Lung microvascular endothelial cell (primary cell): ENCODE measurements around the gene TMED6. TPM values are rescaled to one million over a fixed set of nuclear protein-coding genes. Genes with fewer than 3 reads are reported as not detected.

ENCODE experiments used
- DNase-seq, 2 donors: peaks; one replicate each; pipeline versions ENCODE4 v3.0.0 to v3.0.0-alpha.2; 2010; ENCODE audit warnings: low read depth in 2 of 2
- total RNA-seq: library from RNA; depleted of rRNA; stranded (reverse); fragments of >200 nt; gene quantifications from 2 replicates; pipeline ENCODE4 v1.2.1, GENCODE V29; 2014

Gene TMED6
- total RNA-seq, 1 donor from 2014 or later: 0.20 TPM

DNA sequence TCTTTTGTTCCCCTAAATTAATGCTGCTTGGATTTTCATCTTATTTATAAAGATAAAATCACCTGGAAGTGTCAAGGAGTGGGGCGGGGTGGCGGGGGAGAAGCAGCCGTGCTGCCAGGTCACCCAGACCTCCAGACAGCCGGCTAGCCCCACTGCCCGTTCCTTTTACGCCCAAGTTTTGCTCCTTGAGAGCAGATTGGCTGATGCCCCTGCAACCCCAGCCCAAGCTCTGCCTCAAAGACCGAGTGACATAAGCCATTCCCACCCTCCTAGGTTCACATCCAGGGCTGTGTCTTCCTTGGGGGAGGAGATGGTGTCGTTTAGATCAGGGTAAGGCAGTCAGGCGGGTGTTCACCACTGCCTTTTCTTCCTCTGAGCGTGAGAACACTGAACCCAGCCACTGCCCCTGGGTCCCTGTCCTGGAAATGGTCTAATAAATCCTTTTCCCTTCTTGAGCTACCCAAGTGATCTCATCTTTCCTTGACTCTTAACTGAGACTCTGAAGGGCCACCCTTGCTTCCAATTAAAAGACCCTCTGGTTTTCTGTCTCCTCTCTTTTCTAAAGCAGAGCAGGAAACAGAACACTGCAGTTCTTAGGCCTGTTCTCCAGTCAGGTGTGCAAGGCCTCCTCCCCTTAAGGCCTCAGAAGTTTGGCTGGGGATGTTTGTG is 26.9 kb downstream of the TMED6 start:
- no peak for DNase-seq

DNA sequence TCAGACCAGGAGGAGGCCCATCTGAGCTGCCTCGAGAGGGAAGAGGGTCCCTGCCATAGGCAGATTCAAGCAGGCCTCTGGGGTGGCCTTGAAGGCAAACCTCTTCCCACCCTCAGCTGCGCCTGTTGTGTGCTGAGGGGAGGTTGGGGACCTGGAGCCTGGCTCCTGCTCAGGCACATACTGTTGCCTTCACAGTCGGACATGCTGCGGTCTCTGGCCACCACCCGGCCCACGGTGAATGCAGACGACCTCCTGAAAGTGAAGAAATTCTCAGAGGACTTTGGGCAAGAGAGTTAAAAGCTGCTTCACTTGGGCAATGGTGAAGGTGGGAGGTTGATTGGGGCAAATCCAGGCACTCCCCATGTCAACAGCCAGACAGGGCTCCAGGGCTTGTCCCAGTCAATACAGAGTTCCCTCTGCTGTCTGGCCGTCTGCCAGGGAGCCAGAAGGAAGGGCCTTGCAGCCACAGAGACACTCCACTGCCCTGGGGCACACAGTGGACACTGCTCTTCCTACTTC is 27.5 kb downstream of the TMED6 start:
- no peak for DNase-seq

GRCh38 chr16:69323415-69323814 is 28.2 kb downstream of the TMED6 start:
- DNase-seq: no peak

DNA sequence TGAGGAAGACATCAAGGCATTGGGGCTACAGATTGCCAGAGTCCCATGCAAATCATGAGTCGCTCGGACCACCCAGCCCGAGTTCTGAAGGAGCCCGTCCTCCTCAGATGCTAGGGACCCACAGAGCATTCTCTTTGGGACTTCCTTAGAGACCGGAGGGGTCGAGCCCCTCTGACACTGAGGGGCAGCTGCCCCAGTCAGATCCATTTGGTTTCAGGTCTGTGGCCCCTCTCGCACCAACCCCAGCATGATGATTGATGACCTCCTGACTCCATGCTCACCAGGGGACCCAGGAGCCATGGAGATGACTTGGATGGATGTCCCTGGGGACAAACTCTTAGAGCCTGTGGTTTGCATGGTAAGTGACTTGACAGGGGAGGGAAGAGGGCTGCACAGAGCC is 29.2 kb downstream of the TMED6 start:
- DNase-seq: no peak

DNA sequence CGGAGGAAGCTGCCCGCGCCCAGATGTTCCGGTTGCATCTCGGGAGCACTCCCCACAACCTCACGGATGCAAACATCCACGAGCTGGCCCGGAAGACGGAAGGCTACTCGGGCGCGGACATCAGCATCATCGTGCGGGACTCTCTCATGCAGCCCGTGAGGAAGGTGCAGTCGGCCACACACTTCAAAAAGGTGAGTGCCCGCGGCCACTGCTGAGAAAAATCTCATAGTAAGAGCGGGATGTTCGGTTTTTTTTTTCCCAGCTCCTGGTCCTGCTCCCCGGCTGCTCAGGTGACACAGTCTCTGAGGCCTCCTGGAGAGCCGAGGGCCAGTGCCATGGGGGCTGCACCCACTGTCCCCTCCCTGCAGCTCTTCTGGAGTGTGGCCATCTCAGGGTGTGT is 30.5 kb downstream of the TMED6 start:
- DNase-seq: no peak

- no peak for DNase-seq
Measured at GRCh38 chr16:69320740-69321073, 30.9 kb downstream of the TMED6 start.

DNA sequence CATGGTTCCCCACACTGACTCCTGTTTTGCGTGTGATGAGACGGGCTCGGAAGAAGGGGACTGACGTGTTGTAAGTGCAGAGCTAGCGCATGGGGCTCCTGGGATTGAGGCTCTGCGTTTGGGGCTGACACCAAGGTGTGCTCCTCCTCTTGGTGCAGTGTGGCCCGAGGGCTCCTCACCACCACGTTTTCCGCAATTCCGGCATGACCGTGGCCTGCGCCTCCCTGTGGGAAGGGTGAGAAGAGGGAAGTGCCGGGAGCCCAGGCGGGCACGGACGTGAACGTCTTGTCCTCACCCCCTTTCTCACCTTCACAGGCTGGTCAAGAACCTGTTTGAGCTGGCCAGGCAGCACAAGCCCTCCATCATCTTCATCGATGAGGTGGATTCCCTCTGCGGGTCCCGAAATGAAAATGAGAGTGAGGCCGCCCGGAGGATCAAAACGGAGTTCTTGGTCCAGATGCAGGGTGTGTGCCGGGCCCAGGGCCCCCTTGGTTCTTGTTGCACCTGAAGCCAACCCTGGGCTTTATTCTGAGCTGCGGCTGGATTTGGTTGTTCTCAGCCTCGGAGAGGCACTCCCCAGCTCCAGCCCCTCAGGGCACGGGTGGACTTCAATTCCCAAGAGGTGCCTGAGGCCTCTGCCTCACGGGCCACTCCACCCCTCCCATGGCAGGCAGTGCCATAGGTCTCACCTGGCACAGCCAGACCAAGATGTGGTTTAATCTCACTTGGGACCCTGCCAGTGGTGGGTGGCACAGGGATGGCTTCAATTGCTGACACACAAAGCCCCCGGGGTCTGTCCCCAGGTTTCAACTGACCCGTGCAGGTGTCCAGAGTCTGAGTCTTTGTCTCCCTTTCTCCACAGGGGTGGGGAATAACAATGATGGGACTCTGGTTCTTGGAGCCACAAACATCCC is 31.5 kb downstream of the TMED6 start:
- DNase-seq: no peak

GRCh38 chr16:69319381-69319780 is 32.2 kb downstream of the TMED6 start:
- DNase-seq: no peak

GRCh38 chr16:69318911-69319289 is 32.7 kb downstream of the TMED6 start:
- no peak for DNase-seq

DNA sequence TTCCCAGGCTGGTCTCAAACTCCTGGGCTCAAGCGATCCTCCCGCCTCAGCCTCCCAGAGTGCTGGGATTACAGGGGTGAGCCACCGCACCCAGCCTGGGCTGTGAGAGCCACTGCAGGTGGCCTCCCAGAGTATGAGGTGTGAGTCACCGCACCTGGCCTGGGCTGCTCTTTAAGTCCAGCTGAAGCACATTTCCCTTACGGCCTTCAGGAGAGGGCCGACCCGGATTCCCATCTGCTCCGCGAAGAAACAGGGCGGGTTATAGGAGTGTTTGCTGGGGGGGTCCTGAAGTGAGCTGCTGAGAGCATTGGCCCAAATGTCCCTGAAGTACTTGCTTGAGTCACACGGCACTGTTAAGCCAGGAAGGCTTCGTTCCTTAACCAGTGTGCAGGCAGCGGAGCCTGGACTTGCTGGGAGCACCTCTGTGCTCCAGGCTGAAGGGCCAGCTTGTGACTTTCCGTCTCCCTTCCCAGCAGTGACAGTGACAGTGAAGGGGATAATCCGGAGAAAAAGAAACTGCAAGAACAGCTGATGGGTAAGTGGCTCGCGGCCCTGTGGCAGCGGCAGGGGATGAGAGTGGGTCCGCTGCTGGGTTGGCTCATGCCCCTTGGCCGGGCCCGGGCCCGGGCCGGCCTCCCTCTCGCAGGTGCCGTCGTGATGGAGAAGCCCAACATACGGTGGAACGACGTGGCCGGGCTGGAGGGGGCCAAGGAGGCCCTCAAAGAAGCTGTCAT is 33.2 kb downstream of the TMED6 start:
- no peak for DNase-seq

GRCh38 chr16:69316595-69317034 is 35.0 kb downstream of the TMED6 start:
- no peak for DNase-seq

- DNase-seq: no peak
Measured at GRCh38 chr16:69315486-69316311, 35.9 kb downstream of the TMED6 start.

GRCh38 chr16:69314534-69314933 is 37.1 kb downstream of the TMED6 start:
- no peak for DNase-seq

GRCh38 chr16:69313469-69313868 is 38.1 kb downstream of the TMED6 start:
- DNase-seq: no peak

DNA sequence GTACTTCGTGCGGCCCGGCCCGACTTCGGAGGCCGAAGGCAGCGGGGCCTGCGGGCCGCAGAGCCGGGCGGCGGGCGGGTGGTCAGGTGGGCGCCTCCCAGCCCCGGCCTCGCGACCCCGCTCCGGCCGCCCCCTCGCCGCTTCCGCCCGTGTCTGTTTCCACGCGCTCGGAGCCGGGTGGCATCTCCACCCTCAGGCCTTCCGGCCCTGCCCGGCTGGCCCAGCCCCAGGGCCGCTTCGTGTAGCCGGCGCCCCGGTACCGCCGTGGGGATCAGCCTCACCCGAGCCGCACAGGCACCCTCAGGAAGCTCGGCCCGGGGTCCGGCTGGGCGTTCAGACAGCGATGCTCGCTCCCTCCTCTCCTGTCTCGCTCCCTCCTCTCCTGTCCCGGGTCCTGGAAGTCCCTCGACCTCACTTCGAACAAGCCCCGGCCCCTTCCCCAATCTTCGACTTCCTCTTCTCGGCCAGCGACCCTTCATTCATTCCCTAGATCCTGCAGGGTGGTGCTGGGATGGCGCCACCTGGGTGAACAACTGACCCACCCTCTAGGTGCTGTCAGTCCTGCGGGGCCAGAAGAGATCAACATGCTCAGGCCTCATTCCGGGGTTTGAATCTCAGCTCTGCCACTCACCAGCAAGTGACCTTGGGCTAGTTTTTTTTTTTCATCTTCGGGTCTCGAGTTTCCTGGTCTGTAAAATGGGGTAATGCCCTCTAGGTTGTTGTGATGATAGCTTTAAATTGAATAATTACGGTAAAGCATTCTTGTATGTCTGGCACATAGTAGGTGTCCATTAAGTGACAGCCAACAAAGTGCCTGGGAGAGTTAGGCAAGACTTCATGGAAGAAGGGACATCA is 39.8 kb downstream of the TMED6 start:
- DNase-seq: peak; percentile 25 to 35

- peak; percentile 97 to 98 for DNase-seq
Measured at GRCh38 chr16:69310653-69311532, 40.7 kb downstream of the TMED6 start, which contains the start of gene VPS4A. Gene VPS4A (plus strand): TSS chr16:69311350. CDS start chr16:69311512, 162 bp downstream.

DNA sequence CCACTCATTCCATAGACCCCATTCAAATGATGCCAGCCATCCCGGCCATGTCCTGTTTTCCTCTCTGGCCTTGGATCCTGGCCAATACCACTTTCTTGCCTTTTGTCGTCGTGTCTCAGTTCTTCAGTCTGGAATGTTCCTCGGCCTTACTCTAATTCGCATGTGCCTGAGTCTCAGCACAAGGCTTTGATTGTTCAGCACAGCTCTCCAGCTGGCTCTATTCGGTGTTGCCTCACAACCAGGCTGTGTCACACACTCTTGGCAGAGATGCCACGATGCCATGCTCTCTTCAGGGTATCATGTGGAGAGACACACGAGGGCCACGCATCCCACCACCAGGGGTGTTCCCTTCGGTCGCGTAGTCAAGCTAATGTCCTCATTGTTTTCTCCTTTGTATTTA is 42.3 kb downstream of the TMED6 start:
- no peak for DNase-seq

- DNase-seq: no peak
Measured at GRCh38 chr16:69307856-69308255, 43.7 kb downstream of the TMED6 start.

DNA sequence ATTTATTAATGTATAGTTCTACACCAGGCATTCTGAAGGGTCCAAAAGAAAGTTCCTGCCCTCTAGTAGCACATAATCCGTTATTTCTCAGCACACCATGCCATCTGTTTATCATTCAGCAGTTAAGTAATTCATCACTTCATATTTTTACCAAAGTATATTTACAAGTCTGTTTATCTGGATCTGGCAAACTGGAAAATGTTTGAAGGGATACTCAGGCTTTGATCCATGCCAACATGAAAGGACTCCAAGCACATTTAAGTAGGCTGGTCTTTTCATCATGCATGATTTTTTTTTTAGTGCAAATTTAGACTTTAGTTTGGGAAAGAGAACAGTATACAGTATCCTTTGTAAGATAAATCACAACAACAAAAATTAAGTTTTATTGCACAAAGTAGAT is 44.5 kb downstream of the TMED6 start:
- no peak for DNase-seq
